ENCODE data around the gene IFT172.

DNA sequence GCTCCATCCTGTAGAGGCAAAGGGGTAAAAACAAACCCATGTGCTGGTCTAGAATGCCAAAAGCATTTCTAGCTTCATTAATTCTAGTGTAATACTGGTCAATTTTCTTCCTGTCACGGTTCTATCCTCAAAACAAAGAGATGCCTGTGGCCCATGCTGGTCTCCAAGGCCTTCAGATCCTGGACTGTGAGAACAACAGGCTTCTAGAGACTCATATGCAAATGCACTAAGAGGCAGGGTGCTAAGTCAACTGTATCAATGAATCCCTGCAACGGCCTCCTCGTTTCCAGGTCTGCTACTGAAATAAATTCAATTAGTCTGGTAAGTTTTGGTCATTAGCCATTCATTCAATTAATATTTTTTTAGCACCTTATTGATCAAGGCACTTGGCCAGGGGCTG is 4.0 kb downstream of the IFT172 start:
- TF ChIP-seq, protein P1, sequence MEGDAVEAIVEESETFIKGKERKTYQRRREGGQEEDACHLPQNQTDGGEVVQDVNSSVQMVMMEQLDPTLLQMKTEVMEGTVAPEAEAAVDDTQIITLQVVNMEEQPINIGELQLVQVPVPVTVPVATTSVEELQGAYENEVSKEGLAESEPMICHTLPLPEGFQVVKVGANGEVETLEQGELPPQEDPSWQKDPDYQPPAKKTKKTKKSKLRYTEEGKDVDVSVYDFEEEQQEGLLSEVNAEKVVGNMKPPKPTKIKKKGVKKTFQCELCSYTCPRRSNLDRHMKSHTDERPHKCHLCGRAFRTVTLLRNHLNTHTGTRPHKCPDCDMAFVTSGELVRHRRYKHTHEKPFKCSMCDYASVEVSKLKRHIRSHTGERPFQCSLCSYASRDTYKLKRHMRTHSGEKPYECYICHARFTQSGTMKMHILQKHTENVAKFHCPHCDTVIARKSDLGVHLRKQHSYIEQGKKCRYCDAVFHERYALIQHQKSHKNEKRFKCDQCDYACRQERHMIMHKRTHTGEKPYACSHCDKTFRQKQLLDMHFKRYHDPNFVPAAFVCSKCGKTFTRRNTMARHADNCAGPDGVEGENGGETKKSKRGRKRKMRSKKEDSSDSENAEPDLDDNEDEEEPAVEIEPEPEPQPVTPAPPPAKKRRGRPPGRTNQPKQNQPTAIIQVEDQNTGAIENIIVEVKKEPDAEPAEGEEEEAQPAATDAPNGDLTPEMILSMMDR (IDR thresholded peaks at IDR 0.05 in 4 of 5, conservative IDR thresholded peaks at IDR 0.05 in 1 of 5), result no peak
- no peak for TF ChIP-seq POLR2A (IDR thresholded peaks at IDR 0.05)
